C4-2B (cell line): ENCODE measurements around the gene TRPC4.

Source experiments
- H3K27ac ChIP-seq: fragments of 450-650 bp; 2 replicates; pipeline ENCODE4 v1.5.1; 2017
- CTCF ChIP-seq: fragments of 450-650 bp; conservative IDR thresholded peaks from 2 replicates; pipeline ENCODE4 v1.5.1; 2017; ENCODE audit warnings: mild to moderate bottlenecking
- ZFX ChIP-seq: fragments of 450-650 bp; IDR thresholded peaks from 2 replicates; pipeline ENCODE4 v1.6.1; 2017

TRPC4 gene

GRCh38 chr13:37663724-37664123, 205.8 kb downstream of the TRPC4 start:
- no peak overlapping the region for H3K27ac ChIP-seq
- TF ChIP-seq ZFX (no peak), CTCF (no peak)

GRCh38 chr13:37662624-37663023, 206.9 kb downstream of the TRPC4 start:
- H3K27ac ChIP-seq: no peak overlapping the region
- no peak for TF ChIP-seq CTCF

DNA sequence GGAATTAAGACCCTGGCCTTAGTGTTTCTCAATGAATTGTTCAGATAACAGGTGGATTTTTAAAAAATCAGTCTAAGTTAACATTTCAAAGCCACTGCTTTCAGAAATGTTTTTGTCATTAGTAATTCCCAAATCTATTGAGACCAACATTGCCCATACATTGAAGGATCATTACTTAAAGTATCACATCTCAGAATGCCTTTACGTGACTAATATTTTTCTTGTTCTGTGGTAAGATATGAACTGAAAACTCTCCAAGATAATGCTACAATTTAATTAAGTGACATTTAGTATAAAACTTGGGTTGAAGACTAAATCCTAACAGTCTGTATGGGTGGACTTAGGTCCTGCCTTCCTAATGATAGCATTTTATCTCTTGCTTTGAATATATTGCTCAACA, 211.6 kb downstream of the TRPC4 start:
- H3K27ac ChIP-seq: no peak overlapping the region

GRCh38 chr13:37657134-37657533, 212.4 kb downstream of the TRPC4 start:
- H3K27ac ChIP-seq: no peak overlapping the region
- TF ChIP-seq CTCF: no peak
- no peak for TF ChIP-seq ZFX

More for the DNA sequence above, 211.6 kb downstream of the TRPC4 start:
- no peak for TF ChIP-seq ZFX
- no peak for TF ChIP-seq CTCF

- H3K27ac ChIP-seq: no peak overlapping the region
- TF ChIP-seq CTCF (no peak), ZFX (no peak)
These were observed 213.2 kb downstream of the TRPC4 start for GRCh38 chr13:37656247-37656940.

- H3K27ac ChIP-seq: no peak overlapping the region
- TF ChIP-seq ZFX: no peak
- TF ChIP-seq CTCF: no peak
These were observed 217.0 kb downstream of the TRPC4 start for GRCh38 chr13:37652596-37652995.

GRCh38 chr13:37651891-37652290, 217.7 kb downstream of the TRPC4 start:
- TF ChIP-seq ZFX (no peak), CTCF (no peak)
- no peak overlapping the region for H3K27ac ChIP-seq
